Skin epidermis (tissue), 12 donors: ENCODE measurements around the gene EPN1.

Experiments
- H3K27ac ChIP-seq, 21 experiments: fragments of 200-600 bp; sonication (generic) in 11 of 21; one replicate each; pipeline ENCODE4 v1.5.0; 2020; ENCODE audit warnings: mild to moderate bottlenecking in 3 of 21, inconsistent platforms in 2 of 21, moderate library complexity in 2 of 21
- H3K4me3 ChIP-seq, 7 experiments: fragments of 200-600 bp; sonication (generic) in 2 of 7; one replicate each; pipeline ENCODE4 v1.5.0; 2020; ENCODE audit warnings: inconsistent platforms in 2 of 7, mild to moderate bottlenecking in 2 of 7, moderate library complexity in 1 of 7

Gene EPN1

GRCh38 chr19:55674841-55675660 is at the start of gene EPN1:
Gene EPN1, plus strand, starts transcription at chr19:55675226. Its CDS starts 3,402 bp downstream, at chr19:55678628.
- peak within 1 kb of the TSS; percentile 60 to 99 (median 93) for H3K4me3 ChIP-seq
- peak within 1 kb of the TSS; percentile 81 to 97 (median 91) for H3K27ac ChIP-seq

- Histone ChIP-seq H3K27ac (peak overlapping the region in 2 of 21 experiments; percentile 52 to 65), H3K4me3 (no peak overlapping the region)
Measured at GRCh38 chr19:55626350-55626749, 48.7 kb upstream of the EPN1 start.

GRCh38 chr19:55632463-55632834 is 42.6 kb upstream of the EPN1 start:
- H3K27ac ChIP-seq, result peak overlapping the region in 1 of 21 experiments; percentile 7
- no peak overlapping the region for H3K4me3 ChIP-seq

- Histone ChIP-seq H3K4me3 (peak overlapping the region in 1 of 7 experiments; percentile 98), H3K27ac (peak overlapping the region in 7 of 21 experiments; percentile 56 to 99 (median 96))
Measured at GRCh38 chr19:55633861-55634260, 41.2 kb upstream of the EPN1 start.

GRCh38 chr19:55635334-55635717 is 39.7 kb upstream of the EPN1 start:
- peak overlapping the region; percentile 60 to 99 (median 97) for H3K27ac ChIP-seq
- peak overlapping the region; percentile 86 to 98 (median 95) for H3K4me3 ChIP-seq

GRCh38 chr19:55635856-55636440 is 39.1 kb upstream of the EPN1 start:
- H3K27ac ChIP-seq, result peak overlapping the region in 18 of 21 experiments; percentile 89 to 99 (median 98)
- peak overlapping the region; percentile 86 to 98 (median 95) for H3K4me3 ChIP-seq

- Histone ChIP-seq H3K4me3 (peak overlapping the region in 1 of 7 experiments; percentile 98), H3K27ac (peak overlapping the region in 3 of 21 experiments; percentile 20 to 99 (median 26))
Measured at GRCh38 chr19:55636723-55637122, 38.3 kb upstream of the EPN1 start.

- no peak overlapping the region for H3K27ac ChIP-seq
Measured at GRCh38 chr19:55637534-55637933, 37.5 kb upstream of the EPN1 start.

GRCh38 chr19:55638864-55639359 is 36.1 kb upstream of the EPN1 start:
- Histone ChIP-seq H3K27ac (no peak overlapping the region), H3K4me3 (no peak overlapping the region)

More at GRCh38 chr19:55637534-55637933, 37.5 kb upstream of the EPN1 start:
- H3K4me3 ChIP-seq, result no peak overlapping the region

- Histone ChIP-seq H3K4me3 (peak overlapping the region; percentile 67 to 95 (median 85)), H3K27ac (peak overlapping the region in 20 of 21 experiments; percentile 82 to 99 (median 94))
Measured at GRCh38 chr19:55640043-55640576, 34.9 kb upstream of the EPN1 start.

- Histone ChIP-seq H3K4me3 (peak within 1 kb of the TSS; percentile 67 to 95 (median 85)), H3K27ac (peak within 1 kb of the TSS; percentile 47 to 99 (median 93))
Measured at GRCh38 chr19:55640577-55641425, 34.2 kb upstream of the EPN1 start, which contains the start of gene ZNF580. Gene ZNF580, plus strand, starts transcription at chr19:55641002. Its CDS starts 1,507 bp downstream, at chr19:55642509.

GRCh38 chr19:55641426-55642152 is 33.4 kb upstream of the EPN1 start:
- Histone ChIP-seq H3K27ac (peak overlapping the region; percentile 47 to 99 (median 93)), H3K4me3 (peak overlapping the region; percentile 67 to 95 (median 85))

GRCh38 chr19:55642153-55643002 is 32.6 kb upstream of the EPN1 start:
- peak overlapping the region in 20 of 21 experiments; percentile 42 to 99 (median 93) for H3K27ac ChIP-seq
- H3K4me3 ChIP-seq, result peak overlapping the region; percentile 67 to 95 (median 85)

- peak within 1 kb of the TSS; percentile 73 to 99 (median 93) for H3K27ac ChIP-seq
- H3K4me3 ChIP-seq, result peak within 1 kb of the TSS; percentile 67 to 95 (median 85)
Measured at GRCh38 chr19:55643003-55643886, 31.8 kb upstream of the EPN1 start, which contains the start of gene ZNF581. Gene ZNF581, plus strand, starts transcription at chr19:55643649. Its CDS starts 923 bp downstream, at chr19:55644572.

GRCh38 chr19:55643887-55644176 is 31.2 kb upstream of the EPN1 start:
- peak overlapping the region; percentile 67 to 95 (median 85) for H3K4me3 ChIP-seq
- H3K27ac ChIP-seq, result peak overlapping the region; percentile 73 to 99 (median 93)

- H3K27ac ChIP-seq, result peak overlapping the region; percentile 73 to 99 (median 93)
- peak overlapping the region; percentile 67 to 95 (median 85) for H3K4me3 ChIP-seq
Measured at GRCh38 chr19:55644191-55644833, 30.7 kb upstream of the EPN1 start.
